Calu3 (cell line): ENCODE results near the gene USP26. TPM values are rescaled to one million over a fixed set of nuclear protein-coding genes. Genes with fewer than 3 reads are reported as not detected.
"Not testable (repeated sequence)": the region's sequence is repeated elsewhere in the genome, so short reads cannot be mapped to it uniquely, and the experiment has no call there.

ENCODE experiments used
- BruUV-seq: library from RNA; stranded (reverse); fragments of 400-500 nt; replicated peaks from 2 replicates; lab custom pipeline; 2021; lab: Mats Ljungman, UMichigan
- CTCF ChIA-PET: fragments of 300-600 bp; sonication (Branson Sonifier 250); formaldehyde crosslinking; loops from one replicate; lab custom pipeline; 2022; ENCODE audit warnings: antibody characterized with exemption; lab: Charles Lee
- DNase-seq: peaks from one replicate; pipeline ENCODE4 v3.0.0; 2022
- H3K27ac Mint-ChIP-seq: one replicate; pipeline ENCODE4 v1.8.0; 2022; ENCODE audit warnings: mixed read lengths; ENCODE audit not compliant: unreplicated experiment
- H3K27me3 Mint-ChIP-seq: one replicate; pipeline ENCODE4 v1.8.0; 2022; ENCODE audit warnings: mixed read lengths; ENCODE audit not compliant: unreplicated experiment
- H3K36me3 Mint-ChIP-seq: one replicate; pipeline ENCODE4 v1.8.0; 2022; ENCODE audit warnings: mild to moderate bottlenecking, moderate library complexity, mixed read lengths; ENCODE audit not compliant: insufficient read depth, unreplicated experiment
- H3K4me1 Mint-ChIP-seq: one replicate; pipeline ENCODE4 v1.8.0; 2022; ENCODE audit warnings: mild to moderate bottlenecking, low read depth, mixed read lengths; ENCODE audit not compliant: unreplicated experiment
- H3K4me3 Mint-ChIP-seq: one replicate; pipeline ENCODE4 v1.8.0; 2022; ENCODE audit warnings: mild to moderate bottlenecking, low read depth, moderate library complexity, mixed read lengths; ENCODE audit not compliant: unreplicated experiment
- H3K9me3 Mint-ChIP-seq: one replicate; pipeline ENCODE4 v1.8.0; 2022; ENCODE audit warnings: low read depth, mixed read lengths; ENCODE audit not compliant: unreplicated experiment
- intact Hi-C: fragments of 100-400 bp; cut with micrococcal nuclease; formaldehyde crosslinking; loops from one replicate; pipeline ENCODE4 v1.10.0; 2022; ENCODE audit not compliant: unreplicated experiment
- total RNA-seq: library from RNA; stranded (reverse); gene quantifications from 2 replicates; pipeline ENCODE4 v1.2.3, GENCODE V29; 2022
- TF ChIP-seq, protein P1 (sequence below): fragments of 200-600 bp; IDR thresholded peaks from one replicate; pipeline ENCODE4 v1.8.0; 2022; ENCODE audit warnings: antibody characterized with exemption; ENCODE audit not compliant: unreplicated experiment

USP26 gene
- total RNA-seq, 1 experiment from 2014 or later = not detected

DNA sequence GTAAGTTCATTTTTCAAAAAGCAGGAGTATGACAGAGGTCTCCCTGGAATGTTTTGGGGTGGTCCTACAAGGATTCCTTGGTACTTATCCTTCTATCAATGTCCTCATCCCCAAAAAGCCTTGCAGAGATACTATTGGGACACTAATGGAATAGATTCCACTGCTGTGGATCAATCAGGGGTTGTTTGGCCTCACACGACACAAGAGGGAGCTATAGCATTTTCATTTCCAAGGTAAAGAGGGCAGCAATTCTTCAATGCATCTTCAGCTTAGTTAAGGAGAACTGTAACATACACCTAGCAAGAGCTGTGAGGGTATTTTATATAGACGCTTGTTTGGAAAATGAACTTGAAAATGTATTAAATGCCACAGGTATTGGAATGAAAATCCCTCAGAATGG is 50.9 kb downstream of the USP26 start:
- H3K4me3 Mint-ChIP-seq = no peak overlapping the region
- no peaks in the 10 kb centered on the region for H3K36me3 Mint-ChIP-seq
- no peaks in the 10 kb centered on the region for H3K9me3 Mint-ChIP-seq
- no peak overlapping the region for H3K27ac Mint-ChIP-seq
- intact Hi-C loops = loop anchor here (1.0 to 2.0 kb wide), 3 partner anchors 71 to 171 kb away; no protein-coding TSS in a partner anchor
- DNase-seq = peak; percentile 27
- H3K27me3 Mint-ChIP-seq = no peaks in the 10 kb centered on the region
- no peaks in the 10 kb centered on the region for H3K4me1 Mint-ChIP-seq
- TF ChIP-seq, protein P1, sequence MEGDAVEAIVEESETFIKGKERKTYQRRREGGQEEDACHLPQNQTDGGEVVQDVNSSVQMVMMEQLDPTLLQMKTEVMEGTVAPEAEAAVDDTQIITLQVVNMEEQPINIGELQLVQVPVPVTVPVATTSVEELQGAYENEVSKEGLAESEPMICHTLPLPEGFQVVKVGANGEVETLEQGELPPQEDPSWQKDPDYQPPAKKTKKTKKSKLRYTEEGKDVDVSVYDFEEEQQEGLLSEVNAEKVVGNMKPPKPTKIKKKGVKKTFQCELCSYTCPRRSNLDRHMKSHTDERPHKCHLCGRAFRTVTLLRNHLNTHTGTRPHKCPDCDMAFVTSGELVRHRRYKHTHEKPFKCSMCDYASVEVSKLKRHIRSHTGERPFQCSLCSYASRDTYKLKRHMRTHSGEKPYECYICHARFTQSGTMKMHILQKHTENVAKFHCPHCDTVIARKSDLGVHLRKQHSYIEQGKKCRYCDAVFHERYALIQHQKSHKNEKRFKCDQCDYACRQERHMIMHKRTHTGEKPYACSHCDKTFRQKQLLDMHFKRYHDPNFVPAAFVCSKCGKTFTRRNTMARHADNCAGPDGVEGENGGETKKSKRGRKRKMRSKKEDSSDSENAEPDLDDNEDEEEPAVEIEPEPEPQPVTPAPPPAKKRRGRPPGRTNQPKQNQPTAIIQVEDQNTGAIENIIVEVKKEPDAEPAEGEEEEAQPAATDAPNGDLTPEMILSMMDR = peak; percentile 30
- BruUV-seq = no TSS peak
- CTCF ChIA-PET = interaction anchor here (0.5 to 1.7 kb wide), 7 partner anchors 8 to 204 kb away, joined by 3 to 9 read pairs (median 5); no protein-coding TSS in a partner anchor

DNA sequence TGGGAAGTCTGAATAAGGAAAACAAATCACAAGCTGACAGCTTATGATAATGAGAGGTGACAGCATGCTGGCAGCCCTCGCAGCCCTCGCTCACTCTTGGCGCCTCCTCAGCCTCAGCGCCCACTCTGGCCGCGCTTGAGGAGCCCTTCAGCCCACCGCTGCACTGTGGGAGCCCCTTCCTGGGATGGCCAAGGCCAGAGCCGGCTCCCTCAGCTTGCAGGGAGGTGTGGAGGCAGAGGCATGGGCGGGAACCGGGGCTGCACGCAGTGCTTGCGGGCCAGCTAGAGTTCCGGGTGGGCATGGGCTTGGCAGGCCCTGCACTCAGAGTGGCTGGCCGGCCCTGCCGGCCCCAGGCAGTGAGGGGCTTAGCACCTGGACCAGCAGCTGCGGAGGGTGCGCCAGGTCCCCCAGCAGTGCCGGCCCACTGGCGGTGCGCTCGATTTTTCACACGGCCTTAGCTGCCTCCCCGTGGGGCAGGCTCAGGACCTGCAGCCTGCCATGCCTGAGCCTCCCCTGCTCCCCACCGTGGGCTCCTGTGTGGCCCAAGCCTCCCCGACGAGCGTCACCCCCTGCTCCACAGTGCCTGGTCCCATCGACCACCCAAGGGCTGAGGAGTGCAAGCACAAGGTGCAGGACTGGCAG is 52.6 kb downstream of the USP26 start:
- H3K27ac Mint-ChIP-seq, H3K4me3 Mint-ChIP-seq: not testable (repeated sequence)
- intact Hi-C loops = loop anchor here (2.0 to 5.0 kb wide), 2 partner anchors 69 to 628 kb away; no protein-coding TSS in a partner anchor

DNA sequence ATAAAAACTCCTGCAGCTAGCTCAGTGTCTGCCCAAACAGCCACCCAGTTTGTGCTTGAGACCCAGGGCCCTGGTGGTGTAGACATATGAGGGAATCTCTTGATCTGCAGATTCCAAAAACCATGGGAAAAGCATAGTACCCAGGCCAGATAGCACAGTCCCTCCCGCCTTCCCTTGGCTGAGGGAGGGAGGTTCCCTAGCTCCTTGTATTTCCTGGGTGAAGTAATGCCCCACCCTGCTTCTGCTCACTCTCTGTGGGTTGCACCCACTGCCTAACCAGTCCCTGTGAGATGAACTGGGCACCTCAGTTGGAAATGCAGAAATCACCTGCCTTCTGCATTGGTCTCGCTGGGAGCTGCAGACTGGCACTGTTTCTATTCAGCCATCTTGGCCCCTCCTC is 54.6 kb downstream of the USP26 start:
- no peak for DNase-seq
- peaks cover 6% of the 10 kb centered on the region for H3K9me3 Mint-ChIP-seq
- H3K27me3 Mint-ChIP-seq = peaks cover 22% of the 10 kb centered on the region
- no peak overlapping the region for H3K27ac Mint-ChIP-seq
- no peaks in the 10 kb centered on the region for H3K4me1 Mint-ChIP-seq
- BruUV-seq = no TSS peak
- intact Hi-C loops = loop anchor here (5.0 kb wide), 1 partner anchor 630 kb away; no protein-coding TSS in a partner anchor
- CTCF ChIA-PET = no interaction called here
- TF ChIP-seq, protein P1 = no peak
- no peaks in the 10 kb centered on the region for H3K36me3 Mint-ChIP-seq
- H3K4me3 Mint-ChIP-seq = no peak overlapping the region

More for the DNA sequence above, 52.6 kb downstream of the USP26 start:
- not testable (repeated sequence) for BruUV-seq, H3K4me1 Mint-ChIP-seq, H3K36me3 Mint-ChIP-seq, DNase-seq, H3K9me3 Mint-ChIP-seq
- peaks cover 12% of the 10 kb centered on the region for H3K27me3 Mint-ChIP-seq
- CTCF ChIA-PET = interaction anchor here (0.6 to 1.0 kb wide), 2 partner anchors 9 to 173 kb away, joined by 3 read pairs; no protein-coding TSS in a partner anchor

DNA sequence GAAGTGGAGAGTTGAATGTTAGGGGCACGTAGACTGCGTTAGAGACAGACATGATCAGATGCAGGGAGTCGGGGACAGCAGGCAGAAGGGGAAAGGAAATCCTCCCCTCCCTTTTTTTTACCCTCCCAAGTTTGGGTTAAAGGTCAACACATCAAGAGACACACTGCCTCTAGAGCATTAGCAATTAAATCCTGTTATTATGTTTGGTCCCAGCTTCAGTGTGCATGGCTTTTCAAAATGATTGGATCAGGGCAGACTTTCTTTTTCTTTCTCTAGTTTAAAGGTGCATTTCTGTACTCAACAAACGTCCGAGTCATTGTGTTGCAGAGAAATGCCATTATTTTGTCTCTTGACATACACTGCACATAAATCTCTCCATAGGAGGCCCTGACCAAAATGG is 63.9 kb downstream of the USP26 start:
- CTCF ChIA-PET = no interaction called here
- BruUV-seq = no TSS peak
- Mint-ChIP-seq H3K4me3 (no peak overlapping the region), H3K9me3 (peaks cover 2% of the 10 kb centered on the region), H3K4me1 (no peaks in the 10 kb centered on the region), H3K27ac (no peak overlapping the region), H3K36me3 (no peaks in the 10 kb centered on the region), H3K27me3 (peaks cover 18% of the 10 kb centered on the region)
- DNase-seq = no peak
- intact Hi-C loops = no loop called here
- TF ChIP-seq, protein P1 = no peak

DNA sequence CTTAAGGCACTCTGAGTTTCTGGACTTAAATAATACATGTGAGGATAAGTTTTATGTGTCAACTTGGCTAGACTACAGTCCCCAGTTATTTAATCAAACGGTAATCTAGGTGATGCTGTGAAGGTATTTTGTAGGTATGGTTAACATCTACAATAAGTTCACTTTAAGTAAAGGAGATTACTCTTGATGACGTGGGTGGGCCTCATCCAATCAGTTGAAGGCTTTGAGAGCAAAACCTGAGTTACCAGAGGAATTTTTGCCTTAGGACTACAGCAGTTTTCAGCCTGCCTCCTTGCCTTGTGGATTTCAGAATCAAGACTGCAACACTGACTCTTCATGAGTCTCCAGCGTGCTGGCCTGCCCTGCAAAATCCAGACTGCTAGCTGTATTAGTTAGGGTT is 78.7 kb downstream of the USP26 start:
- intact Hi-C loops = no loop called here
- Mint-ChIP-seq H3K9me3 (no peaks in the 10 kb centered on the region), H3K4me1 (no peaks in the 10 kb centered on the region), H3K27ac (no peak overlapping the region), H3K4me3 (no peak overlapping the region), H3K36me3 (no peaks in the 10 kb centered on the region), H3K27me3 (no peaks in the 10 kb centered on the region)
- BruUV-seq = no TSS peak
- CTCF ChIA-PET = no interaction called here
- TF ChIP-seq, protein P1 = no peak
- no peak for DNase-seq
